H1 (cell line): ENCODE data around the gene NR2F1. TPM values are rescaled to one million over a fixed set of nuclear protein-coding genes. Genes with fewer than 3 reads are reported as not detected.

Experiments
- SAP30 ChIP-seq: fragments of 300-600 bp; sonication (generic); IDR thresholded peaks from 2 replicates; pipeline ENCODE4 v1.7.1; 2012; ENCODE audit warnings: low read length, moderate library complexity, mild to moderate bottlenecking, inconsistent platforms; ENCODE audit not compliant: insufficient read depth, insufficient replicate concordance
- polyA plus RNA-seq, 7 experiments: library from polyadenylated mRNA; depleted of rRNA in 3 of 7; stranded (reverse) in 5 of 7; unstranded in 2 of 7; fragments of >200 nt in 5 of 7; fragments of 200-250 nt in 2 of 7; gene quantifications; 1 replicate in 5 of 7; 2 replicates in 1 of 7; 4 replicates in 1 of 7; pipeline versions ENCODE4 v1.2.1 to v1.2.3, GENCODE V29; 2011 to 2013; ENCODE audit warnings: missing spikeins in 2 of 7, mixed read lengths in 2 of 7
- total RNA-seq: library from RNA; stranded (reverse); fragmentation: NEBNext Ultra II Directional; extraction: Animal tissue kit (Norgen Biotek cat#: 25700); gene quantifications from 2 replicates; pipeline ENCODE4 v1.2.1, GENCODE V29; 2021

NR2F1 gene
- total and polyA plus RNA-seq, 2 of the 8 experiments (the other 6 are each of a cell fraction or from before 2014, with no cell fraction given), result not detected

DNA sequence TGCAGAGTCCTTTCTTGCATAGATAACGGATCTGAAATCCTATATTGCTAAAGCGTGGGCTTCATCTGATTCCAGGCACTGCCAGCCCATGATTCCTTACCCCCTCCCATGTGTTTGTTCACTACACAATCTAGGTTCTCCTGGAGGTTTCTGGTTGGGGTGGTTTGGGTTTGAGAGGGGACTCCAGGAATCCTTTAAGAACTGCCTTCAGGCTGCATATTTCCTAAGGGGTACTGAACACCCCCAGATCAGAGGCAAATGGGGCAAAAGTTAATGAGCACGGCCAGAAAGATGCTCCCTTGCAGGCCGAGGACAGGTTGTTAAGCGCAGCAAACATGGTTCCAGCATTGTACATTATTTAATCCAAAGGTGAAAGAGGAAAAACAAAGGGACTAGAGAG, 9.9 kb downstream of the NR2F1 start (continued):
- TF ChIP-seq SAP30, result no peak
